ENCODE results near the gene LIN37. TPM values are rescaled to one million over a fixed set of nuclear protein-coding genes. Genes with fewer than 3 reads are reported as not detected.

LIN37 gene
- total and polyA plus RNA-seq, 2 of the 13 experiments (the other 11 are each of a cell fraction or from before 2014, with no cell fraction given) = 6.3 to 8.7 TPM

GRCh38 chr19:35740423-35741202, 7.8 kb upstream of the LIN37 start (continued):
- TF ChIP-seq IRF1 (CRISPR knock-in tag; IDR thresholded peaks at IDR 0.05; ENCODE audit: low read depth) (no peak), USF2 (IDR thresholded peaks at IDR 0.05; ENCODE audit: low read depth, low read length) (no peak), USF2 (CRISPR knock-in tag; IDR thresholded peaks at IDR 0.05; ENCODE audit: borderline replicate concordance) (peak; percentile 43; the same call in 1 of the 2 replicates), HIVEP1 (CRISPR knock-in tag; IDR thresholded peaks at IDR 0.05) (no peak), ARID5B (CRISPR knock-in tag; IDR thresholded peaks at IDR 0.05) (peak; percentile 11; the same call in 1 of the 2 replicates), MAZ (IDR thresholded peaks at IDR 0.05; ENCODE audit: borderline replicate concordance, low read depth, low read length) (peak; percentile 49; the same call in 1 of the 2 replicates), MAZ (CRISPR knock-in tag; IDR thresholded peaks at IDR 0.05; ENCODE audit: low read depth) (peak; percentile 79), ZNF572 (CRISPR knock-in tag; IDR thresholded peaks at IDR 0.05) (no peak), ZNF501 (CRISPR knock-in tag; IDR thresholded peaks at IDR 0.05) (peak; percentile 77), ZNF609 (CRISPR knock-in tag; IDR thresholded peaks at IDR 0.05; ENCODE audit: borderline replicate concordance) (peak; percentile 30; the same call in 1 of the 2 replicates), ZMYM3 (CRISPR knock-in tag; IDR thresholded peaks at IDR 0.05) (0 out of 2 replicates have a peak, but pooled peaks have one; percentile 12), MED8 (CRISPR knock-in tag; IDR thresholded peaks at IDR 0.05; ENCODE audit: insufficient replicate concordance) (peak; percentile 36), ZNF160 (CRISPR knock-in tag; IDR thresholded peaks at IDR 0.05) (no peak), ZNF740 (CRISPR knock-in tag; IDR thresholded peaks at IDR 0.05) (no peak)
